HepG2 (cell line): Measurements from ENCODE around the gene NRG3. TPM values are rescaled to one million over a fixed set of nuclear protein-coding genes. Genes with fewer than 3 reads are reported as not detected.

Experiments used
- ATAC-seq: fragments of 200-7000 bp; cut with Tn5 transposase; 3 replicates; pipeline ENCODE4 v1.9.1; 2020; ENCODE audit warnings: mild to moderate bottlenecking, moderate library complexity
- BruUV-seq: library from RNA; stranded (reverse); fragments of 400-500 nt; replicated peaks from 2 replicates; lab custom pipeline; 2021; lab: Mats Ljungman, UMichigan
- CTCF ChIA-PET: fragments of 300-600 bp; formaldehyde crosslinking; extraction: SDS; loops from one replicate; lab custom pipeline; 2021; ENCODE audit warnings: low total read pairs, inconsistent platforms, low intra/inter-chr PET ratio; lab: Yijun Ruan, JAX
- POLR2A ChIA-PET: fragments of 350-600 bp; sonication (Branson Sonifier 250); formaldehyde crosslinking; loops from one replicate; lab custom pipeline; 2020; ENCODE audit warnings: antibody characterized with exemption, inconsistent platforms; lab: Yijun Ruan, JAX
- DNase-seq: peaks from one replicate; pipeline ENCODE4 v3.0.0-alpha.2; 2015; ENCODE audit warnings: low spot score
- FAIRE-seq: peaks from 3 replicates; lab custom pipeline; 2011; peaks lifted over from hg19 to GRCh38; lab: Jason Lieb, UNC
- H2AFZ ChIP-seq: one replicate; pipeline ENCODE4 v1.6.1; 2011; ENCODE audit warnings: low read length, inconsistent platforms
- H3K27ac ChIP-seq: fragments of 300-600 bp; 3 replicates; pipeline ENCODE4 v1.8.0; 2011; ENCODE audit warnings: mixed run types, mild to moderate bottlenecking, mixed read lengths, low read length, inconsistent platforms; ENCODE audit not compliant: insufficient read depth; ENCODE audit errors: extremely low read length
- H3K27me3 ChIP-seq, 2 experiments: fragments of 200-600 bp in 1 of 2; 2 replicates in 1 of 2; 3 replicates in 1 of 2; pipeline versions ENCODE4 v1.6.0 to v1.8.0; 2011; ENCODE audit warnings: low read length in 2 of 2, mild to moderate bottlenecking in 2 of 2, moderate library complexity in 2 of 2, inconsistent platforms in 1 of 2; ENCODE audit not compliant: insufficient read depth in 2 of 2, control insufficient read depth in 1 of 2
- H3K36me3 ChIP-seq, 2 experiments: fragments of 200-600 bp in 1 of 2; replicated peaks in 1 of 2; 2 replicates in 1 of 2; 3 replicates in 1 of 2; pipeline versions ENCODE4 v1.5.1 to v1.8.0; 2011; ENCODE audit warnings: low read length in 2 of 2, inconsistent platforms in 1 of 2; ENCODE audit not compliant: insufficient read depth in 2 of 2, control insufficient read depth in 1 of 2
- H3K4me1 ChIP-seq: 2 replicates; pipeline ENCODE4 v1.5.1; 2012; ENCODE audit warnings: low read length, inconsistent platforms; ENCODE audit not compliant: insufficient read depth
- H3K4me2 ChIP-seq: 2 replicates; pipeline ENCODE4 v1.6.0; 2011; ENCODE audit warnings: low read depth, low read length, inconsistent platforms
- H3K4me3 ChIP-seq, 3 experiments: fragments of 200-600 bp in 1 of 3; sonication (generic), shearing (Covaris generic) in 1 of 3; replicated peaks in 1 of 3; 2 replicates each; pipeline ENCODE4 v1.5.1; 2011 to 2016; ENCODE audit warnings: low read length in 3 of 3, inconsistent platforms in 2 of 3, low read depth in 2 of 3, mild to moderate bottlenecking in 2 of 3, control low read depth in 1 of 3, mixed read lengths in 1 of 3; ENCODE audit not compliant: insufficient read depth in 1 of 3
- H3K79me2 ChIP-seq: one replicate; pipeline ENCODE4 v1.6.1; 2011; ENCODE audit warnings: low read length, inconsistent platforms; ENCODE audit not compliant: insufficient read depth
- H3K9ac ChIP-seq: 2 replicates; pipeline ENCODE4 v1.6.0; 2011; ENCODE audit warnings: mild to moderate bottlenecking, low read depth, low read length, inconsistent platforms; ENCODE audit not compliant: insufficient read depth
- H3K9me3 ChIP-seq: 2 replicates; pipeline ENCODE4 v1.5.1; 2012; ENCODE audit warnings: mild to moderate bottlenecking, low read length
- H4K20me1 ChIP-seq: 2 replicates; pipeline ENCODE4 v1.6.0; 2011; ENCODE audit warnings: inconsistent platforms, mild to moderate bottlenecking, low read length, moderate library complexity; ENCODE audit not compliant: insufficient read depth
- ARID3A ChIP-seq: IDR thresholded peaks from 2 replicates; pipeline ENCODE4 v1.6.1; 2012; ENCODE audit warnings: low read depth, low read length, improper control_type of control experiment
- ELF1 ChIP-seq: sonication (generic); formaldehyde crosslinking; IDR thresholded peaks from 2 replicates; pipeline ENCODE4 v1.4.0; 2020; ENCODE audit warnings: missing genetic modification reagents
- HOXA5 ChIP-seq: sonication (generic); formaldehyde crosslinking; IDR thresholded peaks from 2 replicates; pipeline ENCODE4 v1.4.0; 2020; ENCODE audit warnings: missing genetic modification reagents
- NFE2 ChIP-seq: sonication (generic); formaldehyde crosslinking; IDR thresholded peaks from 2 replicates; pipeline ENCODE4 v1.4.0; 2020; ENCODE audit warnings: missing genetic modification reagents
- NRL ChIP-seq: sonication (generic); formaldehyde crosslinking; IDR thresholded peaks from 2 replicates; pipeline ENCODE4 v1.5.0; 2020; ENCODE audit warnings: missing genetic modification reagents, mild to moderate bottlenecking, moderate library complexity, borderline replicate concordance
- PRPF4 ChIP-seq: fragments of 200-400 bp; formaldehyde crosslinking; IDR thresholded peaks from 2 replicates; pipeline ENCODE4 v1.6.1; 2016; ENCODE audit warnings: low read length, low read depth; ENCODE audit not compliant: poor library complexity, severe bottlenecking
- SNRNP70 ChIP-seq: fragments of 200-400 bp; formaldehyde crosslinking; IDR thresholded peaks from 2 replicates; pipeline ENCODE4 v1.6.1; 2017; ENCODE audit warnings: mild to moderate bottlenecking, low read depth, low read length, moderate library complexity
- TBX2 ChIP-seq: sonication (generic); formaldehyde crosslinking; IDR thresholded peaks from 2 replicates; pipeline ENCODE4 v1.5.0; 2020; ENCODE audit warnings: missing genetic modification reagents, mild to moderate bottlenecking, borderline replicate concordance
- ZHX1 ChIP-seq: sonication (generic); formaldehyde crosslinking; IDR thresholded peaks from 2 replicates; pipeline ENCODE4 v1.8.1; 2022; ENCODE audit warnings: low read depth, mild to moderate bottlenecking, missing genetic modification reagents
- ZNF337 ChIP-seq: sonication (generic); formaldehyde crosslinking; IDR thresholded peaks from 2 replicates; pipeline ENCODE4 v1.5.1; 2020; ENCODE audit warnings: missing genetic modification reagents, low read depth, mild to moderate bottlenecking, borderline replicate concordance
- ZNF33B ChIP-seq: sonication (generic); formaldehyde crosslinking; IDR thresholded peaks from 2 replicates; pipeline ENCODE4 v1.5.1; 2020; ENCODE audit warnings: mild to moderate bottlenecking, missing genetic modification reagents
- ZNF354B ChIP-seq: sonication (generic); formaldehyde crosslinking; IDR thresholded peaks from 2 replicates; pipeline ENCODE4 v1.8.0; 2022; ENCODE audit warnings: mild to moderate bottlenecking, missing genetic modification reagents
- ZNF362 ChIP-seq: sonication (generic); formaldehyde crosslinking; IDR thresholded peaks from 2 replicates; pipeline ENCODE4 v1.4.0; 2020; ENCODE audit warnings: missing genetic modification reagents, mild to moderate bottlenecking, borderline replicate concordance
- ZNF567 ChIP-seq: sonication (generic); formaldehyde crosslinking; IDR thresholded peaks from 2 replicates; pipeline ENCODE4 v1.8.1; 2023; ENCODE audit warnings: mild to moderate bottlenecking, missing genetic modification reagents, borderline replicate concordance
- ZNF747 ChIP-seq: sonication (generic); formaldehyde crosslinking; IDR thresholded peaks from 2 replicates; pipeline ENCODE4 v1.8.1; 2023; ENCODE audit warnings: missing genetic modification reagents, mild to moderate bottlenecking, borderline replicate concordance
- ZNF773 ChIP-seq: sonication (generic); formaldehyde crosslinking; IDR thresholded peaks from 2 replicates; pipeline ENCODE4 v1.4.0; 2020; ENCODE audit warnings: missing genetic modification reagents, borderline replicate concordance
- ZNF839 ChIP-seq: sonication (generic); formaldehyde crosslinking; IDR thresholded peaks from 2 replicates; pipeline ENCODE4 v1.4.0; 2020; ENCODE audit warnings: missing genetic modification reagents, mild to moderate bottlenecking, borderline replicate concordance
- WGBS: methylation state at CpG from one replicate; pipeline ENCODE4 v1.1.6; 2017; ENCODE audit warnings: low lambda C conversion rate; 5-methylcytosine and 5-hydroxymethylcytosine counted together
- in situ Hi-C: cut with HindIII; loops from 2 replicates; pipeline ENCODE4 v1.10.0; 2017; ENCODE audit warnings: low pct_unique_long_range_greater_than_20kb; ENCODE audit not compliant: extremely low pct_ligation_motif_present
- intact Hi-C: fragments of 100-400 bp; cut with micrococcal nuclease; formaldehyde crosslinking; loops from one replicate; pipeline ENCODE4 v1.10.0; 2022; ENCODE audit not compliant: unreplicated experiment
- polyA plus RNA-seq, 8 experiments: library from polyadenylated mRNA; depleted of rRNA in 3 of 8; stranded (reverse) in 7 of 8; unstranded in 1 of 8; fragments of >200 nt; fragmentation: Illumina TruSeq in 4 of 8; extraction: Trizol in 4 of 8; gene quantifications; 2 replicates each; pipeline versions ENCODE4 v1.2.1 to v1.2.3, GENCODE V29; 2011 to 2016; ENCODE audit warnings: low read depth in 4 of 8, missing spikeins in 1 of 8, mixed read lengths in 1 of 8; ENCODE audit not compliant: insufficient read depth in 1 of 8
- total RNA-seq, 5 experiments: library from RNA; depleted of rRNA; stranded (reverse); fragments of >200 nt; fragmentation: Illumina TruSeq; extraction: Trizol; gene quantifications; 2 replicates each; pipeline ENCODE4 v1.2.3, GENCODE V29; 2016; ENCODE audit warnings: low read depth in 1 of 5

The NRG3 gene
- total and polyA plus RNA-seq, 2 of the 13 experiments (the other 11 are each of a cell fraction or from before 2014, with no cell fraction given), result not detected

- FAIRE-seq, result no peak
- H3K4me3 ChIP-seq, result no peak overlapping the region
- H2AFZ ChIP-seq, result no peak overlapping the region
- TF ChIP-seq ZNF337 (CRISPR knock-in tag) (no peak), SNRNP70 (no peak), NFE2 (no peak), ZNF773 (CRISPR knock-in tag) (no peak), PRPF4 (no peak), NRL (CRISPR knock-in tag) (no peak), ZNF747 (CRISPR knock-in tag) (no peak), TBX2 (CRISPR knock-in tag) (no peak), HOXA5 (CRISPR knock-in tag) (no peak), ZNF362 (CRISPR knock-in tag) (no peak), ZNF839 (CRISPR knock-in tag) (no peak), ARID3A (no peak), ZNF567 (CRISPR knock-in tag) (no peak), ZNF33B (CRISPR knock-in tag) (no peak), ZNF354B (CRISPR knock-in tag) (no peak), ZHX1 (CRISPR knock-in tag) (no peak), ELF1 (CRISPR knock-in tag) (no peak)
- POLR2A ChIA-PET, result no interaction called here
- H3K9ac ChIP-seq, result no peak overlapping the region
- H3K27me3 ChIP-seq, result no peaks in the 10 kb centered on the region
- 21% methylated on average over 5 of the region's 5 CpGs for WGBS
- BruUV-seq, result no TSS peak
- H3K4me2 ChIP-seq, result no peak overlapping the region
- H3K9me3 ChIP-seq, result peaks cover 89% of the 10 kb centered on the region
- intact Hi-C loops, result no loop called here
- no peak for DNase-seq
- no peaks in the 10 kb centered on the region for H4K20me1 ChIP-seq
- in situ Hi-C loops, result no loop called here
- ATAC-seq, result no peak
- CTCF ChIA-PET, result no interaction called here
- H3K27ac ChIP-seq, result no peak overlapping the region
- no peaks in the 10 kb centered on the region for H3K4me1 ChIP-seq
- H3K36me3 ChIP-seq, result no peaks in the 10 kb centered on the region
- no peaks in the 10 kb centered on the region for H3K79me2 ChIP-seq
These were observed 74.3 kb downstream of the NRG3 start for GRCh38 chr10:81949283-81949682.
